ENCODE data around the gene TRPC6.

GRCh38 chr11:101553891-101554292 is 29.9 kb downstream of the TRPC6 start:
- TF ChIP-seq POLR2AphosphoS5 (IDR thresholded peaks at IDR 0.05; ENCODE audit: borderline replicate concordance, low read depth, low read length) = no peak
- TF ChIP-seq EZH2 (IDR thresholded peaks at IDR 0.05) = no peak

Data from SK-N-MC (cell line).